Skeletal muscle tissue (tissue), 4 donors: ENCODE measurements around the gene KLK10. TPM values are rescaled to one million over a fixed set of nuclear protein-coding genes. Genes with fewer than 3 reads are reported as not detected.

ENCODE experiments used
- H3K27ac ChIP-seq: one replicate; pipeline ENCODE4 v1.7.0; 2013; ENCODE audit warnings: mild to moderate bottlenecking, low read depth, low read length, inconsistent platforms
- H3K27me3 ChIP-seq, 3 donors: one replicate each; pipeline ENCODE4 v1.7.0; 2013; ENCODE audit warnings: low read length in 3 of 3; ENCODE audit not compliant: control insufficient read depth in 3 of 3, insufficient read depth in 3 of 3
- H3K36me3 ChIP-seq, 3 donors: one replicate each; pipeline ENCODE4 v1.7.0; 2013; ENCODE audit warnings: low read length in 3 of 3; ENCODE audit not compliant: control insufficient read depth in 3 of 3, insufficient read depth in 3 of 3
- H3K4me1 ChIP-seq, 3 donors: one replicate each; pipeline ENCODE4 v1.7.0; 2013; ENCODE audit warnings: low read length in 3 of 3, mild to moderate bottlenecking in 3 of 3; ENCODE audit not compliant: control insufficient read depth in 3 of 3, insufficient read depth in 3 of 3
- H3K4me3 ChIP-seq, 3 donors: one replicate each; pipeline ENCODE4 v1.7.0; 2013; ENCODE audit warnings: low read length in 3 of 3
- H3K9ac ChIP-seq, 3 donors: one replicate each; pipeline ENCODE4 v1.7.0; 2013; ENCODE audit warnings: low read length in 3 of 3, mild to moderate bottlenecking in 3 of 3, moderate library complexity in 2 of 3, low read depth in 1 of 3
- H3K9me3 ChIP-seq, 3 donors: one replicate each; pipeline ENCODE4 v1.7.0; 2013; ENCODE audit warnings: low read length in 3 of 3; ENCODE audit not compliant: control insufficient read depth in 3 of 3
- total RNA-seq: library from RNA; depleted of rRNA; stranded (reverse); fragments of >200 nt; gene quantifications from one replicate; pipeline ENCODE4 v1.2.3, GENCODE V29; 2014
- donor health status: Osteomylitis.

The KLK10 gene
- total RNA-seq, 1 donor from 2014 or later: under 0.01 TPM

GRCh38 chr19:51006406-51006805, 13.1 kb downstream of the KLK10 start:
- Histone ChIP-seq H3K27ac (no peak overlapping the region), H3K4me3 (no peak overlapping the region), H3K9ac (no peak overlapping the region), H3K4me1 (no peaks in the 10 kb centered on the region), H3K9me3 (peaks cover 0 to 2% (median 0%) of the 10 kb centered on the region in 3 donors), H3K27me3 (peaks cover 0 to 26% (median 10%) of the 10 kb centered on the region in 3 donors), H3K36me3 (no peaks in the 10 kb centered on the region)

DNA sequence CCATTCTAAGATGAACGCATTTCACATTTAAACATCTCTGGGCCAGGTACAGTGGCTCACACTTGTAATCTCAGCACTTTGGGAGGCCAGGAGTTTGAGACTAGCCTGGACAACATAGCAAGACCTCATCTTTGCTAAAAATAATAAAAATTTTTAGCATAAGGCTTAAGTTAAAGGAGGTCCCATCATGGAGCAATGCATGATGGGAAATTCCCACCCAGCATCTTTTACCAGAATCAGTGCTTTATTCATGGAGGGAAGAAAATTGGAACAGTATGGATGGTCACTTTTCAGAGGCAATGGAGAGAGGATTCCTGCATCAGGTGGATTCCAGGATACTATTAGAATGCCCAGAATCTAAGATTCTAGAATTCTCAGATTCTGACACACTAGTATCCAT, 14.3 kb downstream of the KLK10 start:
- H3K9me3 ChIP-seq: peaks cover 0 to 4% (median 0%) of the 10 kb centered on the region in 3 donors
- H3K4me3 ChIP-seq: no peak overlapping the region
- H3K9ac ChIP-seq: no peak overlapping the region
- H3K27me3 ChIP-seq: peaks cover 0 to 33% (median 18%) of the 10 kb centered on the region in 3 donors
- no peaks in the 10 kb centered on the region for H3K36me3 ChIP-seq
- no peak overlapping the region for H3K27ac ChIP-seq
- no peaks in the 10 kb centered on the region for H3K4me1 ChIP-seq

DNA sequence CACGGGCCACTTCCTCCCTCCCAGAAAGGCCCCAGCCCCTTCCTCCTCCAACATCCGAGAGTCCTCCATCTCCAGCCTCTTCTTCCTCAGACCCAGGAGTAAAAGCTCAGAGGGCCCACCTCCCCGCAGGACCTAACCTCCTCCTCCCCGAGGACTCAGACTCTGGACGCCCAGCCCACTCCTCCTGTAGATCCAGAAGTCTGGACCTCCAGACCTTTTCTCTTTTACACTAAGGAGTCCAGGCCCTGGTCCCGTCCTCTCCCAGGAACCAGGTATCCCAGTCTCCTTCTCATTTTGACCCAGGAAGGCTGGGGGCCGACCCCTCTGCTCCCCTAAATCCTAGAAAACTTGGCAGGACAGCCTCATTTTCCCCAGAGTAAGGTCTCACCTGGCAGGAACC, 16.2 kb downstream of the KLK10 start:
- Histone ChIP-seq H3K27me3 (peaks cover 0 to 34% (median 20%) of the 10 kb centered on the region in 3 donors), H3K9me3 (peaks cover 0 to 4% (median 0%) of the 10 kb centered on the region in 3 donors), H3K4me1 (no peaks in the 10 kb centered on the region), H3K27ac (no peak overlapping the region), H3K9ac (no peak overlapping the region), H3K4me3 (no peak overlapping the region), H3K36me3 (no peaks in the 10 kb centered on the region)

GRCh38 chr19:51002542-51003311, 16.8 kb downstream of the KLK10 start:
- Histone ChIP-seq H3K27me3 (peaks cover 0 to 34% (median 20%) of the 10 kb centered on the region in 3 donors), H3K27ac (no peak overlapping the region), H3K4me3 (no peak overlapping the region), H3K36me3 (no peaks in the 10 kb centered on the region), H3K9me3 (peaks cover 0 to 4% (median 0%) of the 10 kb centered on the region in 3 donors), H3K9ac (no peak overlapping the region), H3K4me1 (no peaks in the 10 kb centered on the region)

- H3K9me3 ChIP-seq: peaks cover 0 to 4% (median 0%) of the 10 kb centered on the region in 3 donors
- peaks cover 0 to 34% (median 19%) of the 10 kb centered on the region in 3 donors for H3K27me3 ChIP-seq
- no peak overlapping the region for H3K4me3 ChIP-seq
- no peaks in the 10 kb centered on the region for H3K36me3 ChIP-seq
- H3K9ac ChIP-seq: no peak overlapping the region
- H3K27ac ChIP-seq: no peak overlapping the region
- no peaks in the 10 kb centered on the region for H3K4me1 ChIP-seq
Observed at GRCh38 chr19:51002089-51002532, 17.4 kb downstream of the KLK10 start.

DNA sequence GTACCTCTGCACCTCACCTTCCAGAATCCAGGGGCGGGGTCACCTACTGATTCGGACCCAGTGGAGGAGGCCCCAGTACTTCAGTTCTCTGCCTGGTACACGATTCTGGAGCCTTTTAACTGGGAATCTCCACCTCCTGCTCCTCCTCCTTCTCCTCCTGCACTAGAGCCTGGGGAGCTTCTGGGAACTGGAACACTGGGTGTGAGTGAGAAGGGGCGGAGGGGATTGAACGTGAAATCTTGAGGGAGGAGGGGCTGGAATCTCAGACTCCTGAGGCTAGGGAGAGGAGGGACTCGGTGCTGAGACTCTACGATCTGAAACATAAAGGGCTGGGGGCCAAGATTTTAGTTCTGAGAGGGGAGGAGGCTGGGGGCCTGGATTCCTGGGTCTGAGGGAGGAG, 18.0 kb downstream of the KLK10 start, which contains the start of gene KLK8:
KLK8 (minus strand) TSS at position 90 of the 400 bp plus-strand sequence. CDS start 437 bp downstream, outside the sequence.
- H3K27me3 ChIP-seq: peaks cover 0 to 28% (median 17%) of the 10 kb centered on the region in 3 donors

GRCh38 chr19:51000981-51001380, 18.5 kb downstream of the KLK10 start:
- peaks cover 0 to 26% (median 17%) of the 10 kb centered on the region in 3 donors for H3K27me3 ChIP-seq

More for the DNA sequence above, 18.0 kb downstream of the KLK10 start, which contains the start of gene KLK8:
- Histone ChIP-seq H3K27ac (no peak within 1 kb of the TSS), H3K36me3 (no peaks in the 10 kb centered on the region), H3K9ac (no peak within 1 kb of the TSS), H3K9me3 (peaks cover 0 to 4% (median 0%) of the 10 kb centered on the region in 3 donors), H3K4me1 (no peaks in the 10 kb centered on the region), H3K4me3 (no peak within 1 kb of the TSS)

DNA sequence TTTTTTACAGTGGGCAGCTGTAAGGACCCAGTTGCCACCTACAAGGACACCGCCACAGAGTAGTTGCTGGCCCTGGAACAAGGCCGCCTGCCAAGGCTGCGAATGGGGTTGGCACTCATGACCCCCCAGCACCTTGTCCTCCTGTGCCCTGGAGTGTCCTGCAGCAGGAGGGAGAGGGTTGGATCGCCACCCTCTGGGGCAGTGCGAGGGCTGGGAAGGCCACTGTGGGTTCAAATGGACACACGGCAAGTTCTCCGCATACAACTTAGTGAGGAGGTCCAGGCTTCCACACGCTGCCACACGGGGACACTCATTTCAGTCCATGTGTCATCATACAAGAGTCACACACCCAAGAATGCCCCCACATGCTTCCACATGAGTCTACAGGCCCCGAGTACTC, 19.1 kb downstream of the KLK10 start:
- H3K4me3 ChIP-seq: no peak overlapping the region
- peaks cover 0 to 27% (median 17%) of the 10 kb centered on the region in 3 donors for H3K27me3 ChIP-seq
- H3K9me3 ChIP-seq: peaks cover 0 to 6% (median 0%) of the 10 kb centered on the region in 3 donors
- no peak overlapping the region for H3K9ac ChIP-seq
- no peaks in the 10 kb centered on the region for H3K4me1 ChIP-seq
- H3K36me3 ChIP-seq: no peaks in the 10 kb centered on the region
- no peak overlapping the region for H3K27ac ChIP-seq

More at GRCh38 chr19:51000981-51001380, 18.5 kb downstream of the KLK10 start:
- peaks cover 0 to 4% (median 0%) of the 10 kb centered on the region in 3 donors for H3K9me3 ChIP-seq
- no peak overlapping the region for H3K4me3 ChIP-seq
- no peak overlapping the region for H3K9ac ChIP-seq
- H3K4me1 ChIP-seq: no peaks in the 10 kb centered on the region
- H3K27ac ChIP-seq: no peak overlapping the region
- H3K36me3 ChIP-seq: no peaks in the 10 kb centered on the region

DNA sequence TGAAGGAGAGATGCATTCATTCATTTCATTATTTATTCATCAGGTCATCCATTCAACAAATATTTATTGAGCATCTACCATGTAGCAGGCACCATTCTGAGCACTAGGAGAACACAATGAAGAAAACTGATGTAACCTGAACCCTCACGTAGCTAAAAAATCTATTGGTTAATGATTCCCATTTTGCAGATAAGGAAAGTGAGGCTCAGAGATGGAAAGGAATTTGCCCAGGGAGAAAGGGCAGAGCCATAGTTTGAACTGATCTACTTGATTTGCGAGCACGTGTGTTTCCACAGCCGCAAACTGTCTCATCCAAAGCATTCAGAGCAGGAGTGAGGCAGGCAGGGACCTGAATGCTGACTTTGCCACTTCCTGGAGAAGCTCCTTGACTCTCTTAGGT, 20.8 kb downstream of the KLK10 start:
- Histone ChIP-seq H3K27ac (no peak overlapping the region), H3K9ac (no peak overlapping the region), H3K36me3 (no peaks in the 10 kb centered on the region), H3K9me3 (peaks cover 0 to 6% (median 3%) of the 10 kb centered on the region in 3 donors), H3K27me3 (peaks cover 0 to 23% (median 17%) of the 10 kb centered on the region in 3 donors), H3K4me1 (no peaks in the 10 kb centered on the region), H3K4me3 (no peak overlapping the region)

GRCh38 chr19:50998061-50998460, 21.4 kb downstream of the KLK10 start:
- Histone ChIP-seq H3K36me3 (no peaks in the 10 kb centered on the region), H3K4me3 (no peak overlapping the region), H3K9ac (no peak overlapping the region), H3K27me3 (peaks cover 0 to 23% (median 17%) of the 10 kb centered on the region in 3 donors), H3K4me1 (no peaks in the 10 kb centered on the region), H3K9me3 (peaks cover 0 to 6% (median 3%) of the 10 kb centered on the region in 3 donors), H3K27ac (no peak overlapping the region)
